ENCODE measurements around the gene FICD.

GRCh38 chr12:108516511-108517275 lies 1.6 kb downstream of the FICD start:
- TF ChIP-seq CTCF (IDR thresholded peaks at IDR 0.05): no peak
- TF ChIP-seq POLR2AphosphoS5 (IDR thresholded peaks at IDR 0.05): no peak
- no peak for TF ChIP-seq EP300 (IDR thresholded peaks at IDR 0.05; ENCODE audit: low read depth)
- TF ChIP-seq POLR2A (IDR thresholded peaks at IDR 0.05): no peak
